Colonic mucosa (tissue), 4 donors: ENCODE results near the gene CFAP43. TPM values are rescaled to one million over a fixed set of nuclear protein-coding genes. Genes with fewer than 3 reads are reported as not detected.

Experiments
- DNase-seq: peaks from one replicate; pipeline ENCODE4 v3.0.0-alpha.2; 2020
- H3K27ac ChIP-seq: fragments of 200-600 bp; one replicate; pipeline ENCODE4 v1.8.0; 2021
- H3K27me3 ChIP-seq: fragments of 200-600 bp; one replicate; pipeline ENCODE4 v1.8.0; 2021
- H3K36me3 ChIP-seq: fragments of 200-600 bp; one replicate; pipeline ENCODE4 v1.8.0; 2021
- H3K4me1 ChIP-seq: fragments of 200-600 bp; one replicate; pipeline ENCODE4 v1.8.0; 2021; ENCODE audit warnings: mild to moderate bottlenecking
- H3K4me3 ChIP-seq: fragments of 200-600 bp; one replicate; pipeline ENCODE4 v1.8.0; 2021
- H3K9ac ChIP-seq, 2 donors: one replicate each; pipeline ENCODE4 v1.7.0; 2013; ENCODE audit warnings: control low read depth in 2 of 2, low read depth in 2 of 2, low read length in 2 of 2
- H3K9me3 ChIP-seq: fragments of 200-600 bp; one replicate; pipeline ENCODE4 v1.8.0; 2021
- CTCF ChIP-seq: fragments of 200-600 bp; IDR thresholded peaks from one replicate; pipeline ENCODE4 v1.8.0; 2022; ENCODE audit warnings: antibody characterized with exemption, mild to moderate bottlenecking
- intact Hi-C: fragments of 100-400 bp; cut with DNase I; formaldehyde crosslinking; loops from one replicate; pipeline ENCODE4 v1.14.1; 2022
- total RNA-seq, 2 donors: library from RNA; stranded (reverse); fragmentation: NEBNext Ultra II Directional in 1 of 2; extraction: Animal tissue kit (Norgen Biotek cat#: 25700) in 1 of 2; gene quantifications; one replicate each; pipeline ENCODE4 v1.2.1, GENCODE V29; 2021
- donor health status: healthy.
- donor health status: DM: no; HTN: no; CAD: no.
- donor health status: DM: no; HTN: no; CAD: no.

Gene CFAP43
- total RNA-seq, 2 donors from 2014 or later = 0.16 to 0.49 TPM

- H3K9ac ChIP-seq = peak overlapping the region; percentile 86 to 99
- no peaks in the 10 kb centered on the region for H3K27me3 ChIP-seq
- peak overlapping the region; percentile 49 for H3K4me3 ChIP-seq
- no peaks in the 10 kb centered on the region for H3K36me3 ChIP-seq
- no peaks in the 10 kb centered on the region for H3K9me3 ChIP-seq
- peak overlapping the region; percentile 100 for H3K27ac ChIP-seq
- peak; percentile 95 for DNase-seq
- no peaks in the 10 kb centered on the region for H3K4me1 ChIP-seq
- intact Hi-C loops = loop anchor here (10.0 kb wide), 1 partner anchor 76 kb away; no protein-coding TSS in a partner anchor
- TF ChIP-seq CTCF = no peak
Measured at GRCh38 chr10:104120903-104121484, 111.2 kb downstream of the CFAP43 start.

- Histone ChIP-seq H3K4me3 (no peak overlapping the region), H3K4me1 (no peaks in the 10 kb centered on the region), H3K9me3 (no peaks in the 10 kb centered on the region), H3K36me3 (no peaks in the 10 kb centered on the region), H3K9ac (peak overlapping the region in 1 of 2 donors; percentile 99), H3K27me3 (no peaks in the 10 kb centered on the region), H3K27ac (peak overlapping the region; percentile 100)
- DNase-seq = no peak
- intact Hi-C loops = loop anchor here (10.0 kb wide), 1 partner anchor 76 kb away; no protein-coding TSS in a partner anchor
- TF ChIP-seq CTCF = no peak
Measured at GRCh38 chr10:104120512-104120902, 111.7 kb downstream of the CFAP43 start.

- no peak for DNase-seq
- no peak overlapping the region for H3K4me3 ChIP-seq
- H3K9ac ChIP-seq = no peak overlapping the region
- H3K9me3 ChIP-seq = no peaks in the 10 kb centered on the region
- H3K27me3 ChIP-seq = no peaks in the 10 kb centered on the region
- intact Hi-C loops = loop anchor here (5.0 to 10.0 kb wide), 2 partner anchors 75 to 153 kb away; partner anchors contain the start of gene SLK
- no peak overlapping the region for H3K27ac ChIP-seq
- TF ChIP-seq CTCF = no peak
- H3K4me1 ChIP-seq = no peaks in the 10 kb centered on the region
- H3K36me3 ChIP-seq = no peaks in the 10 kb centered on the region
Measured at GRCh38 chr10:104119996-104120395, 112.2 kb downstream of the CFAP43 start.

GRCh38 chr10:104117839-104118323, 114.3 kb downstream of the CFAP43 start:
- intact Hi-C loops = loop anchor here (5.0 kb wide), 1 partner anchor 151 kb away; the partner anchor contains the start of gene SLK
- Histone ChIP-seq H3K9ac (no peak overlapping the region), H3K4me1 (no peaks in the 10 kb centered on the region), H3K27me3 (no peaks in the 10 kb centered on the region), H3K9me3 (no peaks in the 10 kb centered on the region), H3K27ac (no peak overlapping the region), H3K4me3 (no peak overlapping the region), H3K36me3 (no peaks in the 10 kb centered on the region)
- DNase-seq = no peak
- no peak for TF ChIP-seq CTCF

- intact Hi-C loops = no loop called here
- H3K9ac ChIP-seq = no peak overlapping the region
- no peaks in the 10 kb centered on the region for H3K9me3 ChIP-seq
- TF ChIP-seq CTCF = no peak
- DNase-seq = no peak
- no peak overlapping the region for H3K27ac ChIP-seq
- H3K4me3 ChIP-seq = no peak overlapping the region
- H3K36me3 ChIP-seq = no peaks in the 10 kb centered on the region
- H3K27me3 ChIP-seq = no peaks in the 10 kb centered on the region
- no peaks in the 10 kb centered on the region for H3K4me1 ChIP-seq
Measured at GRCh38 chr10:104113376-104113956, 118.7 kb downstream of the CFAP43 start.
